ENCODE results near the gene FUOM. TPM values are rescaled to one million over a fixed set of nuclear protein-coding genes. Genes with fewer than 3 reads are reported as not detected.
"Not testable (repeated sequence)": the region's sequence is repeated elsewhere in the genome, so short reads cannot be mapped to it uniquely, and the experiment has no call there.

The FUOM gene
- total RNA-seq, 1 donor from 2014 or later: 5.1 TPM

DNA sequence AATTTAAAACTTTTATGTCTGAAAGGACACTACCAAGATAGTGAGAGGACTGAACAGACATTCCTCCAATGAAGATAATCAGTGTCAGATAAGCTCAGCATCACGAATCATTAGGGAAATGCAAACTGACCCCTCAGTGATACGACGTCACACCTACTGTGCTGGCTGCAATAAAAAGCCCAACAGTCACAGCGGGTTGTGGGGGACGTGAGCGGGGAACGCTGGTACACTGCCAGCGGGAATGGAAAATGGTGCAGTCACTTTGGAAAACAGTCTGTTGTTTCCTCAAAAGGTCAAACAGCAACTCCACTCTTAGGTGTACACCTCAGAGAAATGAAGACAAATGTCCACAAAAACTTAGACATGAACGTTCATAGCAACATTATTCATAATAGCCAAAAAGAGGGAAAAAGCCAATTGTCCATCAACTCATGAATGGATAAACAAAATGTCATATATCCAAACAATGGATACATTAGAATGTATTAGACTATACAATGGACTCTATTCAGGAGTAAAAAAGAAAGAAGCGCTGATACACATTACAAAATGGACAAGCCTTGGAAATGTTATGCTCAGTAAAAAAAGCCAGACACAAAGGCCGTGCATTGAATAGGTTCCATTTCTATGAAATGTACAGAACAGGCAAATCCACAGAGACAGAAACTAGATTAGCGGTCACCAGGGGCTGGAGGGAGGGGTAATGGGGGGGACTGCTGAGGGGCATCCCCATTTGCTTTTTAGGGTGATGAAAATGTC is 17.7 kb upstream of the FUOM start:
- peaks cover 11% of the 10 kb centered on the region for H3K36me3 ChIP-seq
- intact Hi-C loops (cut with micrococcal nuclease): no loop called here
- no peak overlapping the region for H3K4me3 ChIP-seq
- no peaks in the 10 kb centered on the region for H3K27me3 ChIP-seq (ENCODE audit: low read depth)
- TF ChIP-seq, protein P1, sequence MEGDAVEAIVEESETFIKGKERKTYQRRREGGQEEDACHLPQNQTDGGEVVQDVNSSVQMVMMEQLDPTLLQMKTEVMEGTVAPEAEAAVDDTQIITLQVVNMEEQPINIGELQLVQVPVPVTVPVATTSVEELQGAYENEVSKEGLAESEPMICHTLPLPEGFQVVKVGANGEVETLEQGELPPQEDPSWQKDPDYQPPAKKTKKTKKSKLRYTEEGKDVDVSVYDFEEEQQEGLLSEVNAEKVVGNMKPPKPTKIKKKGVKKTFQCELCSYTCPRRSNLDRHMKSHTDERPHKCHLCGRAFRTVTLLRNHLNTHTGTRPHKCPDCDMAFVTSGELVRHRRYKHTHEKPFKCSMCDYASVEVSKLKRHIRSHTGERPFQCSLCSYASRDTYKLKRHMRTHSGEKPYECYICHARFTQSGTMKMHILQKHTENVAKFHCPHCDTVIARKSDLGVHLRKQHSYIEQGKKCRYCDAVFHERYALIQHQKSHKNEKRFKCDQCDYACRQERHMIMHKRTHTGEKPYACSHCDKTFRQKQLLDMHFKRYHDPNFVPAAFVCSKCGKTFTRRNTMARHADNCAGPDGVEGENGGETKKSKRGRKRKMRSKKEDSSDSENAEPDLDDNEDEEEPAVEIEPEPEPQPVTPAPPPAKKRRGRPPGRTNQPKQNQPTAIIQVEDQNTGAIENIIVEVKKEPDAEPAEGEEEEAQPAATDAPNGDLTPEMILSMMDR (IDR thresholded peaks at IDR 0.05; ENCODE audit: borderline replicate concordance): no peak
- H3K27ac ChIP-seq (replicated peaks): no peak overlapping the region
- H3K4me1 ChIP-seq: peaks cover 48% of the 10 kb centered on the region
- H3K9me3 ChIP-seq (replicated peaks): no peaks in the 10 kb centered on the region
- DNase-seq: no peak

DNA sequence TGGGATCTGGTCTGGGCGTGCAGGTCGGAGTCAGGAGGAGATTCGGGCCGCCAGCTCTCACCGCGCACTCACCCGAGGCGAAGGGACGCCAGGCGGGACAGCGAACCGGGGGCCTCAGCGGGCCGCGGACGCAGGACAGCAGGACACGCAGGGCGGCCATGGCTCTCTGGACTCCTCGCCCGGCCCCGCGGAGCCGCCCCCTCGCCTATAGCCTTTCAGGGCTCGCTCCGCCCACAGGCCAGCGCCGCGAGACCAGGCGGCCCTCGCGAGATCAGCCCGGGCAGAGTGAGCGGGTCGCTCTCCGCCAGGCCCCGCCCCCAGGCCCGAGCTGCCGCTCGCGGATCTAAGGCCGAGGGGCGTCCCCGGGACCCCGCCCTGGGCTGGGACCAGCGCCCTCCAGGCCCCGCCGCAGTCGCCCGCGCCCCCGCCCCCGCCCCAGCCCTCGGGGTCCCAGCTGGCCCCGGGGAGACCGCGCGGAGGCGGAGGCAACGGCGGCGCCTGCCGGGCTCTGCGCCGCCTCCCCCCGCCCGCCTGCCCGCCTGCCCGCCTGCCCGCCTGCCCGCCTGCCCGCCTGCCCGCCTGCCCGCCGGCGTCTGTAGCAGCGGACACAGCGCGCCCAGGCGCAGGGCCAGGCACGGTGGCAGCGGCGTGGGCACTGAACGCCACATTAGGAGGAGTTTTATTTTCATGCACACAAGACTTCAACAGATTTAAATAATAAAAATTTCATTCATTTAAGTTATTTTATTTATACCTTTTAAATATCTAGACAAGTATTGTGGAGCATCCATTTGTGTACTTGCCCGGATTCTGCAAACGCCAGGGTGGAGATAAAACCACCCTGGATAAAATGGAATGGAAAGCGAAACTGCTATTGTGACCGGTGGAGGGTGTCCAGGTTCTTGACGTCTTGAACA is 15.6 kb upstream of the FUOM start, which contains the start of gene ECHS1:
TSS of gene ECHS1 (minus strand) at position 181 of the 917 bp plus-strand sequence. CDS start at position 160, 21 bp downstream.
- no peaks in the 10 kb centered on the region for H3K9me3 ChIP-seq (replicated peaks)
- peak; percentile 98 for DNase-seq
- intact Hi-C loops (cut with micrococcal nuclease): no loop called here
- H3K27ac ChIP-seq (replicated peaks): peak within 1 kb of the TSS; percentile 94
- peaks cover 32% of the 10 kb centered on the region for H3K36me3 ChIP-seq
- H3K4me1 ChIP-seq: peaks cover 31% of the 10 kb centered on the region
- TF ChIP-seq, protein P1 (IDR thresholded peaks at IDR 0.05; ENCODE audit: borderline replicate concordance): no peak
- H3K4me3 ChIP-seq: peak within 1 kb of the TSS; percentile 85
- H3K27me3 ChIP-seq (ENCODE audit: low read depth): no peaks in the 10 kb centered on the region

DNA sequence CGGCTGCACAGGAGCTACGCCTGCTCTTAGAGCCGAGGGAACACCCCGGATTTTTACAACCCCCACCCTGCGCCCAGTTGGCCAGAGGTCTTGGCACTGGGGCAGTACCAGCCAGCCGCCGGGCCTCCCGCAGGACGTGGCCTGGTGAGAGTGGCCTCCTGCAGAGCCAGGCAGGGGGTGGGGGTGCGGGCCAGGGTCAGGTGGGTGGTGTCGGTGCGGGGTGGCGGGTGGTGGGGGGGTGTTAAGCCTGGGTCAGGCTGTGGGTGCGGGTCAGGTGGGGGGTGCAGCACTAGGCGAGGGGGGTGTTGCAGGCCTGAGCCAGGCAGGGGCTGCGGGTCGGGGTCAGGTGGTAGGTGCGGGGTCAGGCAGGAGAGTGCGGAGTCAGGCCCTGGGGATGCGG is 14.7 kb upstream of the FUOM start:
- H3K36me3 ChIP-seq: peaks cover 39% of the 10 kb centered on the region
- no peak overlapping the region for H3K27ac ChIP-seq (replicated peaks)
- H3K4me3 ChIP-seq: peak overlapping the region; percentile 85
- TF ChIP-seq, protein P1 (IDR thresholded peaks at IDR 0.05; ENCODE audit: borderline replicate concordance): no peak
- intact Hi-C loops (cut with micrococcal nuclease): no loop called here
- H3K9me3 ChIP-seq (replicated peaks): no peaks in the 10 kb centered on the region
- DNase-seq: no peak
- no peaks in the 10 kb centered on the region for H3K27me3 ChIP-seq (ENCODE audit: low read depth)
- peaks cover 22% of the 10 kb centered on the region for H3K4me1 ChIP-seq

DNA sequence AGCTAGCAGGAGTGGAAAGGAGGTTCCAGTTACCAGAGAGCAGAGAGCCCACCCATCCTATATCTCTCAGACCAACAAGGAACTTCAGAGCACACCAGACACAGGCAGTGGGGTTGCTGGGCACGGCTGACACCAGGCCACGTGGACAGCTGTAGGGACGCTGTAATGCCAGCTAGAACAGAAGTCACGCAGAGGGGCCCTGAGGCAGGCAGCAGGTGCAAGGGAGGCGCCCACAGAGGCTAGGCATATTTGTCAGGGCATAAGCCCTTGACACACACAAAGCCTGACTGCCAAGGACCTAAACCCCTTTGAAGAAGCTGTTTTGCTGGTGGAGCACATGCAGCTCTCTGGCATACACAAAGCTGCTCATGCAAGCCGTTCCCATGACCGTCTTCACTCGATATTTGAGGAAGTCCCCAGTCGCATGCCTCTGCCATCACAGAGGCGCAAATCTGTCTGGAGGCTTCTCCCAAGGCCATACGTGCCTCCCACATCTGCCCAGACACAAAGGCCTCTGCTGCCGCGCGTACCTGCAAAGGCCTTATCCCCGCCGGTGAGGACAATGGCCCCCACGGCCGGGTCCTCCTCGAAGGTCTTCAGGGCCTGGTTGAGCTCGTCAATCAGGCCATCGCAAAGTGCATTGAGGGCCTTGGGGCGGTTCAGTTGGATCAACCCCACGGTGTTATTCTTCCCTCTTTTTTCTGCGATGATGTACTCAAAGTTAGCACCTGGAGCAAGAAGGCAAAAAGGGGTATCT is 12.4 kb upstream of the FUOM start:
- TF ChIP-seq, protein P1 (IDR thresholded peaks at IDR 0.05; ENCODE audit: borderline replicate concordance): no peak
- Histone ChIP-seq H3K27me3 (ENCODE audit: low read depth) (no peaks in the 10 kb centered on the region), H3K4me1 (peaks cover 24% of the 10 kb centered on the region), H3K36me3 (peaks cover 59% of the 10 kb centered on the region), H3K9me3 (replicated peaks) (no peaks in the 10 kb centered on the region), H3K4me3 (no peak overlapping the region), H3K27ac (replicated peaks) (no peak overlapping the region)
- DNase-seq: no peak
- intact Hi-C loops (cut with micrococcal nuclease): no loop called here

DNA sequence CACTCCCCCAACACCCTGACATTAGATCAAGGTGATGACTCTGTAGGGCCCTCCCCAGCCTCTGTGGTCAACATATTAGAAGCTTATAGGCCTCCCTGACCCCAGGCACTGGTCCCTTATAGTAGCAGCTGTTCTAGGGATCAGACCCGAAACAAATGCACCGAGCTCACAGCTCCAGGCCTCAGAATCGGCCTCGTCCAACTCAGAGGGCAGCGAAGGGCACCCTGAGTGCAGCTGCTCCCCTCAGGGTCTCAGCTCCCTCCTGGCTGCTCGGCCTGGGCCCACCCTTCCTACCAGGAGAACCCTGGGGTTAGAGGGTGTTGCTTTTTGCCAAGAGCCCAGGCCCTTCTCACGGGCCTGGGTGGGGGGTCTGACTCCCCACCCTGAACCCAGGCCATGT is 10.3 kb upstream of the FUOM start:
- H3K36me3 ChIP-seq: peaks cover 80% of the 10 kb centered on the region
- TF ChIP-seq, protein P1 (IDR thresholded peaks at IDR 0.05; ENCODE audit: borderline replicate concordance): no peak
- H3K9me3 ChIP-seq (replicated peaks): no peaks in the 10 kb centered on the region
- H3K27ac ChIP-seq (replicated peaks): no peak overlapping the region
- no peaks in the 10 kb centered on the region for H3K27me3 ChIP-seq (ENCODE audit: low read depth)
- H3K4me1 ChIP-seq: peaks cover 19% of the 10 kb centered on the region
- intact Hi-C loops (cut with micrococcal nuclease): no loop called here
- DNase-seq: no peak
- no peak overlapping the region for H3K4me3 ChIP-seq

DNA sequence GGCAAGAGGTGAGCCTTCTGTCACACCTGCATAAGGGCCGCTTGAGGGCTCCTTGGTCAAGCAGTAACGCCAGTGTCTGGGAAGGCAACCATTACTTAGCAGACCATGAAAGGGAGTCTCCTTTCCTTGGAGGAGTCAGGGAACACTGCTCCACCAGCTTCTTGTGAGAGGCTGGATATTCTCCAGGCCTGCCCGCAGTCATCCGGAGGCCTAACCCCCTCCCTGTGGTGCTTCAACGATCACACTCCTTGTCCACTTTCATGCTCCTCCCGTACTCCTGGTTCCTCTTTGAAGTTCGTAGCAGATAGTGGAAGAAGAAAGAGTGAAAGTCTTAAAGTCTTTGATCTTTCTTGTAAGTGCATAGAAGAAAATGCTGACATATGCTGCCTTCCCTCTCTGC is 9.6 kb upstream of the FUOM start:
- intact Hi-C loops (cut with micrococcal nuclease): not testable (repeated sequence)

More for the DNA sequence above, 9.6 kb upstream of the FUOM start:
- Histone ChIP-seq H3K36me3 (peaks cover 86% of the 10 kb centered on the region), H3K4me1 (peaks cover 18% of the 10 kb centered on the region)
- H3K27me3 ChIP-seq (ENCODE audit: low read depth); DNase-seq; H3K27ac ChIP-seq (replicated peaks); H3K9me3 ChIP-seq (replicated peaks); H3K4me3 ChIP-seq: not testable (repeated sequence)

All from left ventricle myocardium inferior (tissue), 1 donor.